Mesothelial cell of epicardium (in vitro differentiated cells): Measurements from ENCODE around the gene ELK3. TPM values are rescaled to one million over a fixed set of nuclear protein-coding genes. Genes with fewer than 3 reads are reported as not detected.

ENCODE experiments used
- DNase-seq, 2 experiments: peaks; one replicate each; pipeline ENCODE4 v3.0.0; 2021; ENCODE audit warnings: low spot score in 2 of 2; ENCODE audit not compliant: unreplicated experiment in 2 of 2
- H3K27ac Mint-ChIP-seq: 2 replicates; pipeline ENCODE4 v1.8.0; 2021; ENCODE audit warnings: mixed read lengths
- H3K27me3 Mint-ChIP-seq: 2 replicates; pipeline ENCODE4 v1.8.0; 2021; ENCODE audit warnings: low read depth, mixed read lengths
- H3K36me3 Mint-ChIP-seq: 2 replicates; pipeline ENCODE4 v1.8.0; 2021; ENCODE audit warnings: mixed read lengths
- H3K4me1 Mint-ChIP-seq: 2 replicates; pipeline ENCODE4 v1.8.0; 2021; ENCODE audit warnings: mixed read lengths
- H3K4me3 Mint-ChIP-seq: 2 replicates; pipeline ENCODE4 v1.8.0; 2021; ENCODE audit warnings: mild to moderate bottlenecking, moderate library complexity, mixed read lengths
- H3K9me3 Mint-ChIP-seq: 2 replicates; pipeline ENCODE4 v1.8.0; 2021; ENCODE audit warnings: mixed read lengths
- CTCF ChIP-seq: fragments of 200-600 bp; sonication (generic); IDR thresholded peaks from one replicate; pipeline ENCODE4 v1.5.0; 2021; ENCODE audit warnings: antibody characterized with exemption; ENCODE audit not compliant: unreplicated experiment
- total RNA-seq: library from RNA; stranded (reverse); gene quantifications from 3 replicates; pipeline ENCODE4 v1.2.1, GENCODE V29; 2021

The ELK3 gene
- total RNA-seq, 1 donor from 2014 or later, result 27.2 TPM

GRCh38 chr12:96226401-96226800, 32.2 kb downstream of the ELK3 start:
- H3K4me3 Mint-ChIP-seq, result no peak overlapping the region
- H3K4me1 Mint-ChIP-seq, result peaks cover 28% of the 10 kb centered on the region
- H3K36me3 Mint-ChIP-seq, result peaks cover 2% of the 10 kb centered on the region
- H3K27me3 Mint-ChIP-seq, result no peaks in the 10 kb centered on the region
- DNase-seq, result no peak
- peaks cover 2% of the 10 kb centered on the region for H3K9me3 Mint-ChIP-seq
- TF ChIP-seq CTCF, result no peak
- H3K27ac Mint-ChIP-seq, result no peak overlapping the region

- Mint-ChIP-seq H3K9me3 (peaks cover 2% of the 10 kb centered on the region), H3K36me3 (peaks cover 4% of the 10 kb centered on the region), H3K4me3 (no peak overlapping the region), H3K27ac (no peak overlapping the region), H3K27me3 (no peaks in the 10 kb centered on the region), H3K4me1 (peaks cover 26% of the 10 kb centered on the region)
- DNase-seq, result no peak
- TF ChIP-seq CTCF, result no peak
Observed at GRCh38 chr12:96226801-96227348, 32.7 kb downstream of the ELK3 start.

- H3K36me3 Mint-ChIP-seq, result peaks cover 5% of the 10 kb centered on the region
- H3K27ac Mint-ChIP-seq, result no peak overlapping the region
- no peaks in the 10 kb centered on the region for H3K9me3 Mint-ChIP-seq
- DNase-seq, result no peak
- H3K27me3 Mint-ChIP-seq, result no peaks in the 10 kb centered on the region
- no peak overlapping the region for H3K4me3 Mint-ChIP-seq
- no peak for TF ChIP-seq CTCF
- H3K4me1 Mint-ChIP-seq, result peaks cover 26% of the 10 kb centered on the region
Observed at GRCh38 chr12:96227365-96228106, 33.4 kb downstream of the ELK3 start.

GRCh38 chr12:96228566-96229248, 34.5 kb downstream of the ELK3 start:
- Mint-ChIP-seq H3K27ac (no peak overlapping the region), H3K4me1 (peaks cover 22% of the 10 kb centered on the region), H3K4me3 (no peak overlapping the region), H3K27me3 (no peaks in the 10 kb centered on the region), H3K9me3 (no peaks in the 10 kb centered on the region), H3K36me3 (peaks cover 5% of the 10 kb centered on the region)
- no peak for TF ChIP-seq CTCF
- DNase-seq, result no peak

- Mint-ChIP-seq H3K4me3 (no peak overlapping the region), H3K27ac (no peak overlapping the region), H3K4me1 (peaks cover 3% of the 10 kb centered on the region), H3K27me3 (no peaks in the 10 kb centered on the region), H3K36me3 (peaks cover 5% of the 10 kb centered on the region), H3K9me3 (no peaks in the 10 kb centered on the region)
- no peak for DNase-seq
- TF ChIP-seq CTCF, result no peak
Observed at GRCh38 chr12:96230646-96231045, 36.5 kb downstream of the ELK3 start.
